Measurements from ENCODE around the gene CRYBG3.

GRCh38 chr3:97968376-97968775, 146.6 kb downstream of the CRYBG3 start:
- TF ChIP-seq, protein P1, sequence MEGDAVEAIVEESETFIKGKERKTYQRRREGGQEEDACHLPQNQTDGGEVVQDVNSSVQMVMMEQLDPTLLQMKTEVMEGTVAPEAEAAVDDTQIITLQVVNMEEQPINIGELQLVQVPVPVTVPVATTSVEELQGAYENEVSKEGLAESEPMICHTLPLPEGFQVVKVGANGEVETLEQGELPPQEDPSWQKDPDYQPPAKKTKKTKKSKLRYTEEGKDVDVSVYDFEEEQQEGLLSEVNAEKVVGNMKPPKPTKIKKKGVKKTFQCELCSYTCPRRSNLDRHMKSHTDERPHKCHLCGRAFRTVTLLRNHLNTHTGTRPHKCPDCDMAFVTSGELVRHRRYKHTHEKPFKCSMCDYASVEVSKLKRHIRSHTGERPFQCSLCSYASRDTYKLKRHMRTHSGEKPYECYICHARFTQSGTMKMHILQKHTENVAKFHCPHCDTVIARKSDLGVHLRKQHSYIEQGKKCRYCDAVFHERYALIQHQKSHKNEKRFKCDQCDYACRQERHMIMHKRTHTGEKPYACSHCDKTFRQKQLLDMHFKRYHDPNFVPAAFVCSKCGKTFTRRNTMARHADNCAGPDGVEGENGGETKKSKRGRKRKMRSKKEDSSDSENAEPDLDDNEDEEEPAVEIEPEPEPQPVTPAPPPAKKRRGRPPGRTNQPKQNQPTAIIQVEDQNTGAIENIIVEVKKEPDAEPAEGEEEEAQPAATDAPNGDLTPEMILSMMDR (IDR thresholded peaks at IDR 0.05) = no peak
- no peak for TF ChIP-seq POLR2A (IDR thresholded peaks at IDR 0.05)
